Measurements from ENCODE around the gene RNF223. TPM values are rescaled to one million over a fixed set of nuclear protein-coding genes. Genes with fewer than 3 reads are reported as not detected.
A peak's percentile ranks its signal among the peaks of the same experiment; 100 is the strongest.

RNF223 gene
- total and polyA plus RNA-seq, 7 donors: not detected

DNA sequence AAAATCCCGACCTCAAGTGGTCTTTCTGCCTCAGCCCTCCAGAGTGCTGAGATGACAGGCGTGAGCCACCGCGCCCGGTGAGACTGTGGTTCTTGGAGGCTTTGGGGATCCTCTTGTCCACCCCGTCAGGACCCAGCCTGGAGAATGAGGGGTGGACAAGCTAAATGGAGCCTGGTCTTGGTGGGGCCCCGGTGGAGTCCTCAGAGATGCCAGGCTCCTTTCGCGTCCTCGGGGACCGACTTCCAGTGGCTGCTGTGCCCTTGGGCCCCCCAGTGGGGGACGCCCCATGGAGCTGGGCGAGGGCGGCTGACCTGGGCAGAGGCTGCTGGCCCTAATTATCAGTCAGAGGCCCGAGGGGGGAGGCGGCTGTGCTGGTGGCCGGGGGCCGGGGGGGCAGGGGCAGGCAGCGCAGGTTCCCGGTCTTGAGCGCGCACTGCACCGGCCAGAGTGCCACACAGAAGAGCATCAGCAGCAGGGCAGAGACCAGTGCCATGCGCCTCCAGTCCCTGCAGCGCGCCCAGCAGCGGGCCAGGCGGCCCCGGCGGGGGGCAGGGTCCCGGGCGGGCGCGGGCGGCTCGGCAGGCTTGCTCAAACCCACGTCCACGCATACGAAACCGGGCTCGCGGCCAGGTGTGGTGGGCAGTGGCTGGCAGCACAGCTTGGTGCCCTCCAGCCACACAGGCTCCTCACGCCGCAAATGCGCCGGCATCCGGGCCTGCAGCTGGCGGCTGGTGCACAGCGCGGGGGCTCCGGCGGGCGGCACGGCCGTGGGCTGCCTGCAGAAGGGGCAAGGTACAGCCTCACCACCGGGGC, 2.4 kb downstream of the RNF223 start:
- Histone ChIP-seq H3K27ac (no peak overlapping the region), H3K27me3 (ENCODE audit: insufficient read depth in 3 of 3, low read length in 2 of 3) (peaks cover 0 to 83% (median 28%) of the 10 kb centered on the region in 3 donors), H3K9me3 (no peaks in the 10 kb centered on the region), H3K4me3 (no peak overlapping the region), H3K36me3 (ENCODE audit: insufficient read depth in 1 of 2, low read depth in 1 of 2) (no peaks in the 10 kb centered on the region), H3K4me1 (peaks cover 3% of the 10 kb centered on the region)
- intact Hi-C loops (cut with DNase I): no loop called here
- ATAC-seq (no peak), DNase-seq (no peak)
- WGBS, 3 donors: 77 to 86% (median 84%) methylated on average over 52 to 56 of the region's 56 CpGs
- TF ChIP-seq, protein P1, sequence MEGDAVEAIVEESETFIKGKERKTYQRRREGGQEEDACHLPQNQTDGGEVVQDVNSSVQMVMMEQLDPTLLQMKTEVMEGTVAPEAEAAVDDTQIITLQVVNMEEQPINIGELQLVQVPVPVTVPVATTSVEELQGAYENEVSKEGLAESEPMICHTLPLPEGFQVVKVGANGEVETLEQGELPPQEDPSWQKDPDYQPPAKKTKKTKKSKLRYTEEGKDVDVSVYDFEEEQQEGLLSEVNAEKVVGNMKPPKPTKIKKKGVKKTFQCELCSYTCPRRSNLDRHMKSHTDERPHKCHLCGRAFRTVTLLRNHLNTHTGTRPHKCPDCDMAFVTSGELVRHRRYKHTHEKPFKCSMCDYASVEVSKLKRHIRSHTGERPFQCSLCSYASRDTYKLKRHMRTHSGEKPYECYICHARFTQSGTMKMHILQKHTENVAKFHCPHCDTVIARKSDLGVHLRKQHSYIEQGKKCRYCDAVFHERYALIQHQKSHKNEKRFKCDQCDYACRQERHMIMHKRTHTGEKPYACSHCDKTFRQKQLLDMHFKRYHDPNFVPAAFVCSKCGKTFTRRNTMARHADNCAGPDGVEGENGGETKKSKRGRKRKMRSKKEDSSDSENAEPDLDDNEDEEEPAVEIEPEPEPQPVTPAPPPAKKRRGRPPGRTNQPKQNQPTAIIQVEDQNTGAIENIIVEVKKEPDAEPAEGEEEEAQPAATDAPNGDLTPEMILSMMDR (IDR thresholded peaks at IDR 0.05): no peak

GRCh38 chr1:1069711-1070676, 4.1 kb downstream of the RNF223 start:
- ATAC-seq: peak in 2 of 4 donors; percentile 1 to 9
- no peaks in the 10 kb centered on the region for H3K9me3 ChIP-seq
- TF ChIP-seq, protein P1 (IDR thresholded peaks at IDR 0.05): no peak
- no peaks in the 10 kb centered on the region for H3K36me3 ChIP-seq (ENCODE audit: insufficient read depth in 1 of 2, low read depth in 1 of 2)
- H3K27ac ChIP-seq: no peak overlapping the region
- 58 to 67% (median 61%) methylated on average over 31 to 40 of the region's 40 CpGs for WGBS, 3 donors
- H3K4me1 ChIP-seq: peaks cover 3% of the 10 kb centered on the region
- intact Hi-C loops (cut with DNase I): no loop called here
- no peak for DNase-seq
- peak overlapping the region; percentile 60 for H3K4me3 ChIP-seq
- peaks cover 0 to 92% (median 29%) of the 10 kb centered on the region in 3 donors for H3K27me3 ChIP-seq (ENCODE audit: insufficient read depth in 3 of 3, low read length in 2 of 3)

DNA sequence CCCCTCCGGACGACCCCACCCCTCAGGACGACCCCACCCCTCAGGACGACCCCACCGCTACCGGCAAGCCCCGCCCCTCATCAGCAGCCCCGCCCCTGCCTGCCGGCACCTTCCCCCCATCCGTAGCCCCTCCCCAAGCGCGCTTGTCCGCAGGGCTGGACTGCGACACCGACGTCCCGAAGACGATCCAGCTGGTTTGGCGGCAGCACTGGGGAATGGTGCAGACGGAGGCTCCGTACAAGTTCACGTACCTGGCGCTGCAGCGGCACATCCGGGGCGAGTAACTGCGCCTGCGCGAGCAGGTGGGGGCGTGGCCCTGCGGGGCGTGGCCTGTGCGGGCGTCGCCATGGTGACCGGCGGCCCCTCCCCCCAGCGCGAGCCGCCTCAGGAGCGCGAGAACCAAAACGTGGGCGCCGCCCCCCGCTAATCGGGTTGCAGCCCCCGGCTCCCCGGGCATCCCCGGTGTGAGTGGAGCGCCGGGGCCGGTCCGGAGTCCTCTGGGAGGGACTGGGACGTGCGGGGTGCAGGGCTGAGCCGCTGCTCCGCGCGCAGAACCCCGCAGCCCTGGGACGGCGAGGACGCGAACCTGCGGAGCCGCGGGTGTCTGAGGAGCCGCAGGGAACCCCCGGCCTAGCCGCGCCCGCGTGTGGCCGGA, 4.9 kb downstream of the RNF223 start:
- DNase-seq (peak; percentile 62 to 82), ATAC-seq (peak; percentile 58 to 84 (median 74))
- Histone ChIP-seq H3K4me3 (peak overlapping the region; percentile 60), H3K36me3 (ENCODE audit: insufficient read depth in 1 of 2, low read depth in 1 of 2) (no peaks in the 10 kb centered on the region), H3K4me1 (peaks cover 3% of the 10 kb centered on the region), H3K9me3 (no peaks in the 10 kb centered on the region), H3K27me3 (ENCODE audit: insufficient read depth in 3 of 3, low read length in 2 of 3) (peaks cover 0 to 89% (median 25%) of the 10 kb centered on the region in 3 donors), H3K27ac (no peak overlapping the region)
- intact Hi-C loops (cut with DNase I): no loop called here
- TF ChIP-seq, protein P1 (IDR thresholded peaks at IDR 0.05): no peak
- WGBS, 3 donors: 2 to 5% (median 3%) methylated on average over 52 to 75 of the region's 75 CpGs

GRCh38 chr1:1068517-1069055, 5.5 kb downstream of the RNF223 start:
- peak overlapping the region; percentile 60 for H3K4me3 ChIP-seq
- ATAC-seq: peak in 1 of 4 donors; percentile 6

More at GRCh38 chr1:1068517-1069055, 5.5 kb downstream of the RNF223 start:
- Histone ChIP-seq H3K27ac (no peak overlapping the region), H3K36me3 (ENCODE audit: insufficient read depth in 1 of 2, low read depth in 1 of 2) (no peaks in the 10 kb centered on the region), H3K27me3 (ENCODE audit: insufficient read depth in 3 of 3, low read length in 2 of 3) (peaks cover 0 to 89% (median 29%) of the 10 kb centered on the region in 3 donors), H3K9me3 (no peaks in the 10 kb centered on the region), H3K4me1 (peaks cover 3% of the 10 kb centered on the region)
- TF ChIP-seq, protein P1 (IDR thresholded peaks at IDR 0.05): no peak
- no peak for DNase-seq
- WGBS, 3 donors: 1 to 4% (median 1%) methylated on average over 36 to 55 of the region's 55 CpGs
- intact Hi-C loops (cut with DNase I): no loop called here
